Measurements from ENCODE around the gene RCOR1. TPM values are rescaled to one million over a fixed set of nuclear protein-coding genes. Genes with fewer than 3 reads are reported as not detected.
A peak's percentile ranks its signal among the peaks of the same experiment; 100 is the strongest.

The RCOR1 gene
- total RNA-seq, 1 donor from 2014 or later: 19.7 TPM

DNA sequence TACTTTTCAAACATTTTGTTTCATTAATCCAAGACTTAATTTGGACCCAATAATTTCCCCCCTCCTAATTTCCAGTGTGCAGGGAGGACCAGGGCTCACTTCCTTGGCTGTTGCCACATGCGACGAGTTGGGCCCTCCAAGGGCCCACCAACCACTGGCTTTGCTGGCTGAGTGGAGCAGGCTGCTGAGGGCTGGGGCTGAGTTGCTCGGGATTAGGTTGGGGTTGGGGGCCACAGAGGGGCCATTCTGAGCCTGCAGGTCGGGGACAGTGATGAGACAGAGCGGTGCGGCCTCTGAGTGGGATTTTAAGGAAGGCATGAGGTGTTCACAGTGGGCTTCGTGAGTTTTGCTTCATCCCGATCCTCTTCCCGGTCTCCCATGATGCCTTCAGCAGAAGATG lies 178.7 kb downstream of the RCOR1 start:
- TF ChIP-seq, protein P1, sequence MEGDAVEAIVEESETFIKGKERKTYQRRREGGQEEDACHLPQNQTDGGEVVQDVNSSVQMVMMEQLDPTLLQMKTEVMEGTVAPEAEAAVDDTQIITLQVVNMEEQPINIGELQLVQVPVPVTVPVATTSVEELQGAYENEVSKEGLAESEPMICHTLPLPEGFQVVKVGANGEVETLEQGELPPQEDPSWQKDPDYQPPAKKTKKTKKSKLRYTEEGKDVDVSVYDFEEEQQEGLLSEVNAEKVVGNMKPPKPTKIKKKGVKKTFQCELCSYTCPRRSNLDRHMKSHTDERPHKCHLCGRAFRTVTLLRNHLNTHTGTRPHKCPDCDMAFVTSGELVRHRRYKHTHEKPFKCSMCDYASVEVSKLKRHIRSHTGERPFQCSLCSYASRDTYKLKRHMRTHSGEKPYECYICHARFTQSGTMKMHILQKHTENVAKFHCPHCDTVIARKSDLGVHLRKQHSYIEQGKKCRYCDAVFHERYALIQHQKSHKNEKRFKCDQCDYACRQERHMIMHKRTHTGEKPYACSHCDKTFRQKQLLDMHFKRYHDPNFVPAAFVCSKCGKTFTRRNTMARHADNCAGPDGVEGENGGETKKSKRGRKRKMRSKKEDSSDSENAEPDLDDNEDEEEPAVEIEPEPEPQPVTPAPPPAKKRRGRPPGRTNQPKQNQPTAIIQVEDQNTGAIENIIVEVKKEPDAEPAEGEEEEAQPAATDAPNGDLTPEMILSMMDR (IDR thresholded peaks at IDR 0.05; ENCODE audit: insufficient read depth, low read length, severe bottlenecking): no peak
- DNase-seq (ENCODE audit: low read depth) (no peak), FAIRE-seq (no peak)
- H3K27me3 ChIP-seq (ENCODE audit: control insufficient read depth, insufficient read depth, low read length): no peaks in the 10 kb centered on the region
- H3K36me3 ChIP-seq (ENCODE audit: control insufficient read depth, insufficient read depth, low read length): no peaks in the 10 kb centered on the region
- no peak overlapping the region for H3K4me3 ChIP-seq (ENCODE audit: low read depth, low read length)

DNA sequence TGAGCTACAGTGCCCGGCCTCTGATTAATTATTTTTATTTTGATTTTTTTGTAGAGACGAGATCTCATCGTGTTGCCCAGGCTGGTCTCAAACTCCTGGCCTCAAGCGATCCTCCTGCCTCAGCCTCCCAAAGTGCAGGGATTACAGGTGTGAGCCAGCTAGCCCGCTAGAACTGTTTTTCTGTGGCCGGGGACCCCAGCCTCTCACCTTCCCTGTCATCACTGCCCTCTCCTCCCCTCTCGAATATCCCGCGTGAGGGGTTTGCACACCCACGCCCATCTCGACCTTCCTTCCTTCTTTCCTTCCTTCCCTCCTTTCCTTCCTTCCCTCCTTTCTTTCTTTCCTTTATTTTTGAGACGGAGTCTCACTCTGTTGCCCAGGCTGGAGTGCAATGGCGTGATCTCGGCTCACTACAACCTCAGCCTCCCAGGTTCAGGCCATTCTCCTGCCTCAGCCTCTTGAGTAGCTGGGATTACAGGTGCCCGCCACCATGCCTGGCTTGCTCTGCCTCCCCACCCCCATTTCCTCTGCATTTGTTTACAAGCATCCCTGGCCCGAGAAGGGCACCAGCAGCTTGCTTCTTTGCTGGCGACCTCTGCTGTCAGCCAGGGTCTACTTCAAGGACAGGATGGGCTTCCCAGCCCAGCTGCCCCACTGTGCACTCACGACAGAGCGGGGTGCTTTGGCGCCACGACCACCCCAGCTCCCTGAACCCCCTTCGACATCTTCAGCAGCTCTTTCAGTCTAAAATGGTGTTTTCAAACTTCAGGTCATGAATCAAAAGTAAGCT lies 180.5 kb downstream of the RCOR1 start:
- Histone ChIP-seq H3K36me3 (ENCODE audit: control insufficient read depth, insufficient read depth, low read length) (no peaks in the 10 kb centered on the region), H3K27me3 (ENCODE audit: control insufficient read depth, insufficient read depth, low read length) (no peaks in the 10 kb centered on the region), H3K4me3 (ENCODE audit: low read depth, low read length) (no peak overlapping the region)
- TF ChIP-seq, protein P1 (IDR thresholded peaks at IDR 0.05; ENCODE audit: insufficient read depth, low read length, severe bottlenecking): no peak
- FAIRE-seq (no peak), DNase-seq (ENCODE audit: low read depth) (no peak)

DNA sequence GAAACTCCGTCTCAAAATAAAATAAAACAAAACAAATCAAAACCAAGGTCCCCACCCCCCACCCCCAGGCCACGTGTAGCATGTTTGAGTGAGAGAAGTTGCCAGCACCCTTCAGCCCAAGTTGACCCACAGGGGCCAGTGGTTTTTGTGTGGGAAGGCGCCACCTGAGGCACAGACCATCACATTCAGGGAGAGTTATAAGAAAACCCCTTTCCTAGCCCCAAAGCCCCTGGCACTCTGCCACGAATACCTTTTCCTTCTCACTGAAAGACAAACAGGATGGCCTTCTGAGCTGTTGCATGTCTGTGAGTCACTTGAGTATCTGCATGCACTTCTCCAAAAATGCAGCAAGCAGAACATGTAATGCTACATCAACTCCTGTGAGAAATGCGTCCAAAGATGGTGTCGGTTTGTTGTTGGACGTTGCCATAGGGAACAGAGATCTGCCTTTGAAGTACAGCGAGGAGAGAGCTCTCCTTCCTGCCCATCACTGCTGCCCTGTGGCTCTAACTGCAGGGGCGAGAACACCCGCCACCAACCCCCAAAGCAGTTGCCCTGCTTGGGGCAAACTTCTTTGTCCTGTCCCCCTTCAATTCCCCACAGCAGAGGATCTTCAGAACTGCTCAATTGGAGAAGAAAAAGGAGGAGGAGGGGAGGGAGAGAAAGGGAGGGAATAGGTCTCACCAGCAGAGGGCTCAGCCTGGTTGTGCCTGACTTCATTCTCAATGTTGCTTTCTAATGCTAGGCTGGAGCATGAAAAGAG lies 182.1 kb downstream of the RCOR1 start:
- Histone ChIP-seq H3K4me3 (ENCODE audit: low read depth, low read length) (no peak overlapping the region), H3K27me3 (ENCODE audit: control insufficient read depth, insufficient read depth, low read length) (no peaks in the 10 kb centered on the region), H3K36me3 (ENCODE audit: control insufficient read depth, insufficient read depth, low read length) (no peaks in the 10 kb centered on the region)
- FAIRE-seq: peak; percentile 94
- DNase-seq (ENCODE audit: low read depth): peak; percentile 75
- TF ChIP-seq, protein P1 (IDR thresholded peaks at IDR 0.05; ENCODE audit: insufficient read depth, low read length, severe bottlenecking): peak; percentile 89

DNA sequence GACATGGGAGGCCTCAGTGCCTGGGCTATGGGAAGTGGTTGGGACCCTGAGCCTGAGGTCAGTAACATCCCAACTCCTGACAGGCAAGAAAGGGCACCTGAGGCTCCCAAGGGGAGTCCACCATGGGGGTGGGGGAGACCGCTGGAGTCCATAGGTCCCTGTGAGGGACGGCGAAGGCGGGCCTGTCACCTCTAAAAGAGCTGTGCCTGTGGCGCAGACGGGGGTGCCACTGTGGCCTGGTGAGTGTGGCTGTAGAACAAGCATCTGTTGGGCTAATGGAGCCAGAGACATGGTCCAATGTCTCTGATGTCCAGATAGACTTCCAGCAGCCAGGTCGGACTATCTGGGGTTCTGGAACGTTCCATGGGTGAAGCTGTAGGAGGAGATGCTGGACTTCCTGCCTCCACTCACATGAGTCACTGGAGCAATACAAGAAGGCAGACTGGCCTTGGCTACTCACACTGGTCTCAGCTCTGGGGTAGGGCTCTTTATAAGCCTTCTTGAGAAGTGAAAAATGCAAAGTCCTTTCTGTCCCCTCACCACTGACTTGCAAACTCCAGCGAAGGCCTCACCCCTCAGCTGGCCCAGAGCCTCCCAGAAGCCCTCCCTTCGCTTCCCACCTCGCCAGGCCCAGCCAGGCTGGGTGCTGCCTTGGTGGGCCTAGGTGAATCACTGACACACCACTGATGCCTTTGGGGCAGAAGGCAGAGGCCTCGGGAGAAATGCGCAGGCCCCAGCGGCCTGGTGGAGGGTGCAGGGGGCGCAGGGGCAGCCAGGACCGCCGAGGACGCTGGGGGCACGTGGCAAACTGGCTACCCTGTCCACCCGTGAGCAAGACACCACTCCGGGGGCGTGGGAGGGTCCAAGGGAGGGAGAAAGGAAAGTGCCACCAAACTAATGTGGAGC lies 183.7 kb downstream of the RCOR1 start:
- Histone ChIP-seq H3K27me3 (ENCODE audit: control insufficient read depth, insufficient read depth, low read length) (no peaks in the 10 kb centered on the region), H3K4me3 (ENCODE audit: low read depth, low read length) (no peak overlapping the region), H3K36me3 (ENCODE audit: control insufficient read depth, insufficient read depth, low read length) (no peaks in the 10 kb centered on the region)
- TF ChIP-seq, protein P1 (IDR thresholded peaks at IDR 0.05; ENCODE audit: insufficient read depth, low read length, severe bottlenecking): no peak
- FAIRE-seq (no peak), DNase-seq (ENCODE audit: low read depth) (peak; percentile 62)

DNA sequence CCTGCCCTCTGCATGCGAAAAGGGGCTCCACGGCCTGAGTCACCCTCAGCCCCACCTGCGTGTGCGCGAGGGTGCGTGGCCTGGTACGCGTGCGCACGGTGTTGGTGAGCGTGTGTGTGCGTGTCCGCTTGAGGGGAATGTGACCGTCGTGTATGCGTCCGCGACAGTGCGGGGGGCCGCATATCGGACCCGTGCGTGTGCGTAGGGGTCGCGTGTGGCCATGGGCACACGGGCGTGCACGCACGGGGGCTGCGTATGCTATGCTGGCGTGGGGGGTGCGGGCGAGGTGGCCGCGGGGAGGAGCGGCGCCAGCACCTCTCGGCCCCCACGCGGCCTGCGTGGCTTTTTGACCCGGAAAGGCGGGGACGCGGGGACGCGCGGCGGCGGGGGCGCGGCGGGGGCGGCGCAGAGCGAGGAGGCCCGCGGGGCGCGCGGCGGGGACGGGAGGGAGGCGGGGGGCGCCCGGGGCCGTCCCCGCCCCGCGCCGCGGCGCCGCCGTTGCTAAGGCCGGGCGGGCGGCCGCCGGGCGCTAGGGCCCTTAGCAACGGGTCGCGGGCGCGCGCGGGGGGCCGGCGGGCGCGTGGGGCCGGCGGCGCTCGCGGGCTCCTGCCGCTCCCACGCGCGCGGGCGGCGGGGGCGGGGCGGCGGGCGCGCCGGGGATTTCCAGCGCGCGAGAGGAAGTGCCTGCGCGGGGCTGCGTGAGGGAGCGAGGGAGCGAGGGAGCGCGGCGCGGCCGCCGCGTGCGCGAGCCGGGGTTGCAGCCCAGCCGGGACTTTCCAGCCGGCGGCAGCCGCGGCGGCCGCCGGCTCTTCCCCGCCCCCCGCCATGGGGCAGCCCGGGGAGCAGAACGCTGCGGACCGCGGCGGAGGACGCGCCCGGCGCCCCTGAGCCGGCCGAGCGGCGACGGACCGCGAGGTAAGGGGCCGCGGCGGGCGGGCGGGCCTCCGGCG lies 184.6 kb downstream of the RCOR1 start, which contains the start of gene TRAF3:
Gene TRAF3, plus strand, starts transcription at position 689 of the 950 bp plus-strand sequence. CDS start 92,753 bp downstream, outside the sequence.
- DNase-seq (ENCODE audit: low read depth): peak; percentile 28
- Histone ChIP-seq H3K36me3 (ENCODE audit: control insufficient read depth, insufficient read depth, low read length) (no peaks in the 10 kb centered on the region), H3K27me3 (ENCODE audit: control insufficient read depth, insufficient read depth, low read length) (no peaks in the 10 kb centered on the region), H3K4me3 (ENCODE audit: low read depth, low read length) (peak within 1 kb of the TSS; percentile 48)
- TF ChIP-seq, protein P1 (IDR thresholded peaks at IDR 0.05; ENCODE audit: insufficient read depth, low read length, severe bottlenecking): no peak
- FAIRE-seq: no peak

All from bronchial epithelial cell (primary cell).